ENCODE results near the gene TMEM132E. TPM values are rescaled to one million over a fixed set of nuclear protein-coding genes. Genes with fewer than 3 reads are reported as not detected.

TMEM132E gene
- total and polyA plus RNA-seq, 2 of the 4 experiments (the other 2 are of a cell fraction), result not detected

DNA sequence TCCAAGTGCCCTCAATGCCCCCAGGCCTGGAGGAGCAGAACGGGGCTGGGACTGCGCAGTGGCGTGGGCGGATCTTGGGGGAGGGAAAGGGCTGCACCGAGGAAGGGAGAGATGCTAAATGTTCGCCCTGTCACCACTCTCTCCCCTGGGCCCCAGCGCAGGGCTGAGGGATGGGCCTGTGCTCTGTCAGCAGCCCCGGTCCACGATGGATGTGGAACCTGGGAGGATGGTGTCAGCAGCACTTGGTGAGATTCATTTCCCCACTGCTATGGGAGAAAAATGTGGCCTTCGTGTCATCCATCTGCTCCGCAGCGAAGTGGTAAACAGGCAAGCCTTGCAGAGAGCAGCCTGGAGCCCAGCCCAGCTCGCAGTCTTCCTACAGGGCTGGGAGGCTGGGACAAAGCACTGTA lies 72.0 kb downstream of the TMEM132E start:
- H3K27ac ChIP-seq (ENCODE audit: insufficient read depth, low read length), result no peak overlapping the region
- H2BK120ac ChIP-seq (ENCODE audit: low read depth, low read length), result no peak overlapping the region
- H3K36me3 ChIP-seq (ENCODE audit: control insufficient read depth, insufficient read depth, low read length), result no peaks in the 10 kb centered on the region
- intact Hi-C loops (cut with micrococcal nuclease) (no loop called here), dilution Hi-C loops (cut with HindIII; ENCODE audit: low sequenced_read_pairs, unreplicated experiment) (no loop called here), in situ Hi-C loops (cut with MboI; ENCODE audit: low sequenced_read_pairs) (no loop called here)
- no TSS peak for BruUV-seq (replicated peaks)
- H4K5ac ChIP-seq (ENCODE audit: low read depth, low read length), result no peak overlapping the region
- no CpG with 5 or more reads among the region's 13 CpGs for WGBS, 2 experiments (ENCODE audit: extremely low coverage in 2 of 2, insufficient read length in 1 of 2)
- H2AFZ ChIP-seq (replicated peaks; ENCODE audit: low read length, poor library complexity), result peak overlapping the region; percentile 21
- no peaks in the 10 kb centered on the region for H3K9me1 ChIP-seq (ENCODE audit: insufficient read depth, low read length)
- no peak overlapping the region for H3K4me2 ChIP-seq (ENCODE audit: low read depth, low read length)
- no peak overlapping the region for H3K4me3 ChIP-seq (ENCODE audit: insufficient read depth, low read depth, low read length)
- ATAC-seq (ENCODE audit: low read depth) (no peak), DNase-seq (no peak)
- no peak overlapping the region for H2BK20ac ChIP-seq (ENCODE audit: low read depth, low read length)
- ChIA-PET POLR2A (ENCODE audit: unreplicated experiment) (no interaction called here), CTCF (no interaction called here)
- no peak overlapping the region for H2BK15ac ChIP-seq (ENCODE audit: low read depth, low read length)
- H2AK9ac ChIP-seq (replicated peaks; ENCODE audit: low read depth, low read length, poor library complexity), result no peak overlapping the region
- no peaks in the 10 kb centered on the region for H3K9me3 ChIP-seq (ENCODE audit: control insufficient read depth, insufficient read depth, low read length)
- TF ChIP-seq CEBPB (IDR thresholded peaks at IDR 0.05; ENCODE audit: low read depth, low read length) (no peak), RAD21 (IDR thresholded peaks at IDR 0.05; ENCODE audit: low read length) (no peak)
- no peak overlapping the region for H4K91ac ChIP-seq (ENCODE audit: insufficient read depth, low read depth, low read length)
- no peaks in the 10 kb centered on the region for H4K20me1 ChIP-seq (ENCODE audit: insufficient read depth, low read length)
- no peak overlapping the region for H4K8ac ChIP-seq (ENCODE audit: low read depth in 2 of 2, low read length in 2 of 2)
- H3K18ac ChIP-seq (ENCODE audit: low read depth, low read length), result no peak overlapping the region
- no peak overlapping the region for H3K4ac ChIP-seq (ENCODE audit: low read depth, low read length)
- no peak overlapping the region for H3K9ac ChIP-seq (ENCODE audit: low read depth, low read length)
- H3K4me1 ChIP-seq (ENCODE audit: control insufficient read depth, insufficient read depth, low read length), result no peaks in the 10 kb centered on the region
- H2AK5ac ChIP-seq (ENCODE audit: low read depth, low read length), result no peak overlapping the region
- H3K56ac ChIP-seq (ENCODE audit: extremely low read depth, insufficient read depth, low read length), result no peak overlapping the region
- no peak overlapping the region for H3K23ac ChIP-seq (ENCODE audit: low read depth, low read length)
- no peak overlapping the region for H3K14ac ChIP-seq (replicated peaks; ENCODE audit: low read depth, low read length)
- no peaks in the 10 kb centered on the region; the same call in 1 of the 2 replicates for H3K27me3 ChIP-seq (ENCODE audit: control insufficient read depth, insufficient read depth, low read length)
- no peaks in the 10 kb centered on the region for H3K79me1 ChIP-seq (ENCODE audit: low read depth in 1 of 2, low read length in 2 of 2)
- H2BK5ac ChIP-seq (ENCODE audit: low read depth, low read length, poor library complexity, severe bottlenecking), result no peak overlapping the region

Measured in IMR-90 (cell line).